Endodermal cell (in vitro differentiated cells): ENCODE results near the gene SLC5A5. TPM values are rescaled to one million over a fixed set of nuclear protein-coding genes. Genes with fewer than 3 reads are reported as not detected.

Experiments used
- DNase-seq: peaks from one replicate; pipeline ENCODE4 v3.0.0-alpha.2; 2017
- H3K27ac ChIP-seq: 2 replicates; pipeline ENCODE4 v1.5.1; 2013; ENCODE audit warnings: mild to moderate bottlenecking, low read depth, low read length, moderate library complexity
- H3K27me3 ChIP-seq: 2 replicates; pipeline ENCODE4 v1.6.1; 2013; ENCODE audit warnings: mild to moderate bottlenecking, low read length, moderate library complexity; ENCODE audit not compliant: insufficient read depth, control insufficient read depth, poor library complexity, severe bottlenecking
- H3K36me3 ChIP-seq: 2 replicates; pipeline ENCODE4 v1.7.0; 2013; ENCODE audit warnings: mild to moderate bottlenecking, low read length, moderate library complexity; ENCODE audit not compliant: control insufficient read depth, insufficient read depth
- H3K4me1 ChIP-seq: one replicate; pipeline ENCODE4 v1.7.0; 2013; ENCODE audit warnings: low read length; ENCODE audit not compliant: control insufficient read depth, insufficient read depth
- H3K4me3 ChIP-seq: 2 replicates; pipeline ENCODE4 v1.5.1; 2013; ENCODE audit warnings: mild to moderate bottlenecking, low read length, moderate library complexity
- H3K9ac ChIP-seq: 2 replicates; pipeline ENCODE4 v1.6.1; 2013; ENCODE audit warnings: mild to moderate bottlenecking, low read length, moderate library complexity; ENCODE audit not compliant: poor library complexity, severe bottlenecking; ENCODE audit errors: extremely low read depth
- H3K9me3 ChIP-seq: 2 replicates; pipeline ENCODE4 v1.6.1; 2013; ENCODE audit warnings: mild to moderate bottlenecking, low read length, moderate library complexity; ENCODE audit not compliant: control insufficient read depth
- H3K27ac Mint-ChIP-seq: 2 replicates; pipeline ENCODE4 v1.8.0; 2020; ENCODE audit warnings: mixed read lengths
- H3K27me3 Mint-ChIP-seq: 2 replicates; pipeline ENCODE4 v1.8.0; 2021; ENCODE audit warnings: mild to moderate bottlenecking, mixed read lengths; ENCODE audit not compliant: insufficient read depth
- H3K36me3 Mint-ChIP-seq: 2 replicates; pipeline ENCODE4 v1.8.0; 2020; ENCODE audit warnings: low read depth, mixed read lengths
- H3K4me1 Mint-ChIP-seq: 2 replicates; pipeline ENCODE4 v1.8.0; 2020; ENCODE audit warnings: mixed read lengths
- H3K4me3 Mint-ChIP-seq: 2 replicates; pipeline ENCODE4 v1.8.0; 2020; ENCODE audit warnings: mild to moderate bottlenecking, moderate library complexity, mixed read lengths
- H3K9me3 Mint-ChIP-seq: 2 replicates; pipeline ENCODE4 v1.8.0; 2020; ENCODE audit warnings: mild to moderate bottlenecking, mixed read lengths
- CTCF ChIP-seq: fragments of 200-600 bp; sonication (generic); conservative IDR thresholded peaks from 2 replicates; pipeline ENCODE4 v1.5.0; 2021; ENCODE audit warnings: antibody characterized with exemption, mild to moderate bottlenecking
- WGBS, 2 experiments: methylation state at CpG; one replicate each; pipeline versions ENCODE4 v1.1.5 to v1.1.7; 2013; ENCODE audit warnings: missing lambda C conversion rate in 2 of 2, mixed read lengths in 1 of 2; ENCODE audit not compliant: insufficient coverage in 1 of 2, insufficient read length in 1 of 2; 5-methylcytosine and 5-hydroxymethylcytosine counted together
- total RNA-seq, 2 donors: library from RNA; stranded (reverse); fragmentation: NEBNext Ultra II Directional in 1 of 2; extraction: Animal tissue kit (Norgen Biotek cat#: 25700) in 1 of 2; gene quantifications; 2 replicates in 1 of 2; 3 replicates in 1 of 2; pipeline ENCODE4 v1.2.1, GENCODE V29; 2021

SLC5A5 gene
- total RNA-seq, 2 donors from 2014 or later: 0.15 TPM; not detected in 1

- Histone ChIP-seq H3K36me3 (no peaks in the 10 kb centered on the region), H3K9ac (no peak overlapping the region), H3K27ac (no peak overlapping the region), H3K27me3 (peaks cover 33% of the 10 kb centered on the region), H3K9me3 (no peaks in the 10 kb centered on the region), H3K4me1 (no peaks in the 10 kb centered on the region), H3K4me3 (no peak overlapping the region)
- 71 to 82% methylated on average over 3 to 4 of the region's 4 CpGs for WGBS, 2 experiments
- H3K4me1 Mint-ChIP-seq: peaks cover 8% of the 10 kb centered on the region
- H3K27me3 Mint-ChIP-seq: peaks cover 53% of the 10 kb centered on the region
- no peak for DNase-seq
- H3K4me3 Mint-ChIP-seq: no peak overlapping the region
- no peak for TF ChIP-seq CTCF
- H3K9me3 Mint-ChIP-seq: no peaks in the 10 kb centered on the region
- H3K27ac Mint-ChIP-seq: no peak overlapping the region
- no peaks in the 10 kb centered on the region for H3K36me3 Mint-ChIP-seq
Observed at GRCh38 chr19:17836530-17836929, 35.2 kb upstream of the SLC5A5 start.

- 92 to 96% methylated on average over 5 to 7 of the region's 7 CpGs for WGBS, 2 experiments
- Mint-ChIP-seq H3K36me3 (no peaks in the 10 kb centered on the region), H3K4me1 (peaks cover 8% of the 10 kb centered on the region), H3K9me3 (no peaks in the 10 kb centered on the region), H3K27ac (no peak overlapping the region), H3K4me3 (no peak overlapping the region), H3K27me3 (peaks cover 50% of the 10 kb centered on the region)
- DNase-seq: no peak
- TF ChIP-seq CTCF: no peak
- Histone ChIP-seq H3K27ac (no peak overlapping the region), H3K4me3 (no peak overlapping the region), H3K9ac (no peak overlapping the region), H3K4me1 (peaks cover 5% of the 10 kb centered on the region), H3K27me3 (peaks cover 31% of the 10 kb centered on the region), H3K36me3 (no peaks in the 10 kb centered on the region), H3K9me3 (no peaks in the 10 kb centered on the region)
Observed at GRCh38 chr19:17837972-17838371, 33.8 kb upstream of the SLC5A5 start.

- no peaks in the 10 kb centered on the region for H3K9me3 ChIP-seq
- no peak overlapping the region for H3K9ac ChIP-seq
- WGBS, 2 experiments: 90 to 93% methylated on average over 3 to 6 of the region's 6 CpGs
- H3K4me3 ChIP-seq: no peak overlapping the region
- H3K27me3 Mint-ChIP-seq: peaks cover 67% of the 10 kb centered on the region
- no peaks in the 10 kb centered on the region for H3K36me3 ChIP-seq
- H3K4me1 ChIP-seq: peaks cover 5% of the 10 kb centered on the region
- H3K4me3 Mint-ChIP-seq: no peak overlapping the region
- no peak overlapping the region for H3K27ac ChIP-seq
- no peak for DNase-seq
- H3K27me3 ChIP-seq: peaks cover 40% of the 10 kb centered on the region
- H3K27ac Mint-ChIP-seq: no peak overlapping the region
- no peaks in the 10 kb centered on the region for H3K9me3 Mint-ChIP-seq
- no peaks in the 10 kb centered on the region for H3K36me3 Mint-ChIP-seq
- no peak for TF ChIP-seq CTCF
- peaks cover 8% of the 10 kb centered on the region for H3K4me1 Mint-ChIP-seq
Observed at GRCh38 chr19:17840019-17840418, 31.7 kb upstream of the SLC5A5 start.
